GM13976 (cell line): ENCODE data around the gene C6orf47.

Experiments
- DNase-seq: peaks from one replicate; pipeline ENCODE4 v3.0.0; 2012; ENCODE audit warnings: low spot score
- in situ Hi-C: fragments of 300-500 bp; cut with MboI; formaldehyde crosslinking; loops from one replicate; pipeline ENCODE4 v1.12.0; 2022; ENCODE audit warnings: low sequenced_read_pairs, mixed read lengths, inconsistent platforms; ENCODE audit not compliant: unreplicated experiment
- TF ChIP-seq, protein P1 (sequence below): IDR thresholded peaks from 2 replicates; pipeline ENCODE4 v1.5.1; 2012; ENCODE audit warnings: borderline replicate concordance, mild to moderate bottlenecking; ENCODE audit not compliant: insufficient read depth; ENCODE audit errors: extremely low read depth, missing control alignments, control extremely low read depth

The C6orf47 gene

DNA sequence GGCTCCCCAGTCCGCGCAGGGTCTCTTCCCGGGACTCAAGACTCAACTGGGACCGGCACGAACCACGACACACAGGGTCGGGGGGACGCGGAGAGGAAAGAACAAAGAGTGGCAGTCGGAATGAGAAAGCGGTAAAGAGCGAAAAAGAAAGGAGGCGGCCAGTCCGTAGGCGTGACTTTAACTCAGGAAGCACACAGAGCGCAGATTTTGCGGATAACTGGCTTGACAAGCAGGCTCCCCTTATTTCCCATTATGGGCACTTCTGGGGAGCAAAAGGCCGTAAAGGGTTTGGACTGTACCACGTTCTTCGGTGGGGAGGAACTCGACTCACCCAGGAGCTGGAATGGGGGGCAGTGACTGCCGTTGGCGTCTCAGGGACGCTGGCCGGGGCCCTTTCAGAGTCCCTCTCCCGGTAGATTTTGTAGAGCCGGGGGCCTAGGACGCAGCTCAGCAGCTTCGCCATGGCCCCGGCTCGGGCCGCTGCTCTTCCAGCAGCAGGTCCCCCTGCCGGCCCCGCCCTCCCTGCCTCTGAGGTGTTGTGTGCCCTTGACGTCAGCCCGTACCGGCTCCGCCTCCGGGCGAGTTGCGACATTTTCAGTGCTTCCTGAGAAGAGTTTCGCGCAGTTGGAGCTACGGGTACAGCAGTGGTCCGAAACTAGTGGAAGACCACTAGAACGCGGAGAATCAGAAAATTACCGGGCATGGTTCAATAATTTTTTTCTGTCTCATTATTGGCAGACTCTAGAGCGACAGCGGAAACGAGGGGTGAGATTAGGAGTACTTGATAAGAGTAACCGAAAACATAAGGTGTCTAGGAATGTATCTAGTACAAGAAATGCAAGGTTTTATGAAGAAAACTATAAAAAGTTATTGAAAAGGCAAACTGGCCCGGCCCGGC lies 42.5 kb upstream of the C6orf47 start, which contains the start of gene ABHD16A:
ABHD16A (minus strand) TSS at position 506 of the 898 bp plus-strand sequence; CDS start at position 463, 43 bp downstream.
- TF ChIP-seq, protein P1, sequence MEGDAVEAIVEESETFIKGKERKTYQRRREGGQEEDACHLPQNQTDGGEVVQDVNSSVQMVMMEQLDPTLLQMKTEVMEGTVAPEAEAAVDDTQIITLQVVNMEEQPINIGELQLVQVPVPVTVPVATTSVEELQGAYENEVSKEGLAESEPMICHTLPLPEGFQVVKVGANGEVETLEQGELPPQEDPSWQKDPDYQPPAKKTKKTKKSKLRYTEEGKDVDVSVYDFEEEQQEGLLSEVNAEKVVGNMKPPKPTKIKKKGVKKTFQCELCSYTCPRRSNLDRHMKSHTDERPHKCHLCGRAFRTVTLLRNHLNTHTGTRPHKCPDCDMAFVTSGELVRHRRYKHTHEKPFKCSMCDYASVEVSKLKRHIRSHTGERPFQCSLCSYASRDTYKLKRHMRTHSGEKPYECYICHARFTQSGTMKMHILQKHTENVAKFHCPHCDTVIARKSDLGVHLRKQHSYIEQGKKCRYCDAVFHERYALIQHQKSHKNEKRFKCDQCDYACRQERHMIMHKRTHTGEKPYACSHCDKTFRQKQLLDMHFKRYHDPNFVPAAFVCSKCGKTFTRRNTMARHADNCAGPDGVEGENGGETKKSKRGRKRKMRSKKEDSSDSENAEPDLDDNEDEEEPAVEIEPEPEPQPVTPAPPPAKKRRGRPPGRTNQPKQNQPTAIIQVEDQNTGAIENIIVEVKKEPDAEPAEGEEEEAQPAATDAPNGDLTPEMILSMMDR, result no peak
- in situ Hi-C loops, result no loop called here
- peak; percentile 99 for DNase-seq

DNA sequence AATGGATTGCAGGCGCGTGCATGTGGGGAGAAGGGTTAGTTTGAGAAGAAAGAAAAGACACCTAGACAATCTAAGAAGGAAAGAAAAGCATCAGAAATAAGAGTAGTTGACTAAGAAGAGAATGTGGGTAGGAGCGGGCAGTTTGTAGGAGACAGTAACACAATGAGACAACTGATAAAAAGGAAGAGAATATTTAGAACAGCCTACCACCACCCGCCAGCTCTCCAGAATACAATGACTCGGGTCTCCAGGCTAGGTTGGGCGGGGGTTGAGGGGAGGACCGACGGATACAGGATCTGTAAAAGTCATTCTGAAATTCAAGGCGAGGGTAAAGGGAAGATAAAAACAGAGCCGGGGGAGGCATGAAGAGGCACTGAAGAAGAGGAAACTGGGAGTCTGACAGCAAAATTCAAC lies 41.8 kb upstream of the C6orf47 start:
- no peak for DNase-seq
- in situ Hi-C loops, result no loop called here
- TF ChIP-seq, protein P1, result no peak

DNA sequence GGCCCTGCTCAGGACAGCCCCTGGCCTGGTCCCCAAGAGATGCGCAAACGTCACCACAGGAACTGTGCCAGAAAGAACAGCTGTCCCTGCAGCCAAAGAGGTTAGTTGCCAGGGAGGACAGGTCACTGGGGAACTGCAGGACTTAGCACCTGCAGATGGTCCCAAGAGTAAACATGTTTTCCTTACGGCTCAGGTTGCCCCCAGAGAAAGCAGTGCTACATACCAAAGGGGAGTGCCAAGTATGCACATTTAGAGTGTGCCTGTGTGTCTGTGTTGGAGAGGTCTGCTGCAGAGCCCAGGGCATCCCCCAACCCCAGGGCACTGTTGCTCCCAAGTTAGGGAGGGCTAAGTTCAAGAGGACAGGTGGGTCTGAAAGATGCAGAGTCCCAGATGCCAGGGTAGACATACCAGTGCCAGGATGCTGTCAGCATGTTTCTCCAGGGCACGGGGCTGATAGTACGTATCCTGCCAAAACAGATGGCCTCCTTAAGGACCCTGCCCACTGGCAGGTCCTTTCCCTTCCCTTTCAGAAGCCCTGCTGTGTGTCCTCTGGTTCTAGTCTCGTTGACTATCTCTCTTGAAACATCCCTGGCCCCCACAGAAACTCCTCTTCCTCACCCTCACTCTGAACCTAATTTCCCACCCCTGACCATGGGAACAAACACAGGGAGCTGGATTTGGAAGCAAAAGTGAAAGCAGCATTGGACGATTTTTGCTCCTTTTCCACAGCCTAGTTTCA lies 41.3 kb upstream of the C6orf47 start:
- TF ChIP-seq, protein P1, result no peak
- in situ Hi-C loops, result no loop called here

DNA sequence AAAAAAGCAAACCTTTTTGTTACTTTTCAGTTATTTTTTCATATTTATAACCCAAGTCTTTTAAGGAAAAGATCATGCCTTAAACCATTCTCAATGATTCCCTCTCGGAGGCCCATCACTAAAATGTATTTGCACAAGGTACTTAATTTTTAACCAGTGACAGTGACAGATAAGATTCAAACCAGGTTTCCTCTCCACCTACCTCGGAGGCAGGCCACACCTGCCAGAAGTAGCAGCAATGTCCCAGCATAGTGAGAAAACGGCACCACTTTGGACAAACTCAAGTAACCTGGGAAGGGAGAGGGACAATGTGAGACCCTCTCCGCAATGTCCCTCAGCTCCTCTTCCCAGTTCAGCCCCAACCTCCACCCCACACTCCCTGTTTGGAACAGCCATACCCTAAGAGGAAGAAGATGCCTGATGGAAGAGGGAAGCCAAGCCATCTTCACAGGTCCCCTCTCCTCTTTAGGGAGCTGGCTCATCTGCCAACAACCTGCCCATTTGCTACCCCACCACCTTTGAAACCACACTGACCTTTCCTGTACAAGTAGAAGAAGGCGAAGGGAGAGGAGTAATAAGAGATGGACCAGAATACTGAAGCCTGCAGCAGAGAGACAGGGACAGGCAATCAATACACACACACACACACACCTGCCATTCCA lies 40.3 kb upstream of the C6orf47 start:
- in situ Hi-C loops, result no loop called here
- DNase-seq, result no peak
- TF ChIP-seq, protein P1, result no peak

More for the DNA sequence above, 41.3 kb upstream of the C6orf47 start:
- DNase-seq, result no peak

DNA sequence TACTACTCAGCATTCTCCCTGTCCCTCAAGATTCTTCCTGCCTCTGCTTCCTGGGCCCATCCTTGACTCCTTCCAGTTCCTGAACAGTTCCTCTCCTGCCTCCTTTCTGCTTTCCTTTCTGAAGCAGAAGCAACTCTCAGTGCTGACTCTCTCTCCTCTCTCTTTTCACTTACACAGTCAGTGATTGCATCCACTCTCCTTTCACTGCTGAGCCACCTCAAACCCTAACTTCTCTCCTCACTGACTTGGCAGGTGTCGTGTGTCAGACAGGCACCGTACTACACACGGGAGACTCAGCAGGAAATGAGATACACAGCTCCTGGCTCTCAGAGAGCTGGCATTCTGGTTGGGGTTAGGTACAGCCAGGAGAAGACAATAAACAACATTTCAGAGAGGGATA lies 37.0 kb upstream of the C6orf47 start:
- TF ChIP-seq, protein P1, result no peak
- in situ Hi-C loops, result no loop called here
- no peak for DNase-seq

DNA sequence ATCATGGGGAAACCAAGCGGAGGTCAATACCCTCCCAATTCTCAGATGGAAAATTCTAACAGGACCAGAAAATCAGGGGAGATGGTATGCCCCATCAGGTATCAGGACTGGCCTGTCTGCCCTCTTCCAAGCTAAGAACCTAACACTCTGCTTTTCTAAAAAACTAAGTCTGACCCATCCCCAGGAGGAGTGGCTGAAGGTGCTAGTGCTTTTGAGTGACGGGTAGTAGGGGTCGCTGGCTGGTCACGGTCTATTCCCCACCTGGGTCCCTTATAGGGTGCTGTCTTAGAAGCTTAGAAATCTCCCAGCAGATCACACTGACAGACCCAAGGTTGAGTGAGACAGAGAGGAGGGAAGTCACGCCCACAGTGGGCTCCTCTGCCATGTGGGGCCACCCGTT lies 33.0 kb upstream of the C6orf47 start:
- TF ChIP-seq, protein P1, result no peak
- no peak for DNase-seq
- in situ Hi-C loops, result no loop called here
